DOHH2 (cell line): ENCODE results near the gene EFCAB13.

Experiments
- H3F3A ChIP-seq: fragments of 200-600 bp; sonication (generic), shearing (Covaris generic); 2 replicates; pipeline ENCODE4 v1.6.0; 2016; ENCODE audit warnings: antibody characterized with exemption, mild to moderate bottlenecking; ENCODE audit not compliant: control insufficient read depth, insufficient read depth
- H3K27ac ChIP-seq: fragments of 200-600 bp; sonication (generic); 2 replicates; pipeline ENCODE4 v1.5.1; 2014; ENCODE audit warnings: low read depth, mild to moderate bottlenecking, low read length, moderate library complexity
- H3K27me3 ChIP-seq: fragments of 200-600 bp; sonication (generic); 2 replicates; pipeline ENCODE4 v1.6.1; 2014; ENCODE audit warnings: mild to moderate bottlenecking, low read length, mixed read lengths; ENCODE audit not compliant: control insufficient read depth
- H3K36me3 ChIP-seq: fragments of 200-600 bp; sonication (generic); 2 replicates; pipeline ENCODE4 v1.6.1; 2014; ENCODE audit warnings: mild to moderate bottlenecking, low read length, moderate library complexity, mixed read lengths; ENCODE audit not compliant: control insufficient read depth
- H3K4me1 ChIP-seq: fragments of 200-600 bp; sonication (generic); 2 replicates; pipeline ENCODE4 v1.6.1; 2014; ENCODE audit warnings: mild to moderate bottlenecking, low read length, mixed read lengths; ENCODE audit not compliant: control insufficient read depth
- H3K4me2 ChIP-seq: fragments of 200-600 bp; sonication (generic); 2 replicates; pipeline ENCODE4 v1.6.0; 2014; ENCODE audit warnings: mild to moderate bottlenecking, low read length, moderate library complexity
- H3K4me3 ChIP-seq: fragments of 200-600 bp; sonication (generic); 2 replicates; pipeline ENCODE4 v1.5.1; 2014; ENCODE audit warnings: mild to moderate bottlenecking, low read length, mixed read lengths
- H3K79me2 ChIP-seq: fragments of 200-600 bp; sonication (generic); 2 replicates; pipeline ENCODE4 v1.6.1; 2014; ENCODE audit warnings: mild to moderate bottlenecking, low read length, mixed read lengths; ENCODE audit not compliant: control insufficient read depth
- H3K9me2 ChIP-seq: fragments of 200-600 bp; sonication (generic); replicated peaks from 2 replicates; pipeline ENCODE4 v1.6.1; 2014; ENCODE audit warnings: mild to moderate bottlenecking, low read length, mixed read lengths; ENCODE audit not compliant: control insufficient read depth
- H3K9me3 ChIP-seq: fragments of 200-600 bp; sonication (generic); 2 replicates; pipeline ENCODE4 v1.6.1; 2014; ENCODE audit warnings: antibody characterized with exemption, low read length, mixed read lengths; ENCODE audit not compliant: control insufficient read depth, insufficient read depth
- H4K20me1 ChIP-seq: fragments of 200-600 bp; sonication (generic); 2 replicates; pipeline ENCODE4 v1.6.0; 2014; ENCODE audit warnings: low read depth, mild to moderate bottlenecking, antibody characterized with exemption, low read length, moderate library complexity; ENCODE audit not compliant: control insufficient read depth, insufficient read depth
- CTCF ChIP-seq: fragments of 200-600 bp; sonication (generic); IDR thresholded peaks from one replicate; pipeline ENCODE4 v1.5.1; 2014; ENCODE audit warnings: antibody characterized with exemption, mild to moderate bottlenecking, low read depth, low read length; ENCODE audit not compliant: poor library complexity, severe bottlenecking
- EZH2phosphoT487 ChIP-seq: fragments of 200-600 bp; sonication (generic); IDR thresholded peaks from 2 replicates; pipeline ENCODE4 v1.6.1; 2017; ENCODE audit warnings: borderline replicate concordance, mild to moderate bottlenecking, antibody characterized with exemption, low read length, moderate library complexity, mixed read lengths

Gene EFCAB13

GRCh38 chr17:47330548-47330947 is 6.8 kb downstream of the EFCAB13 start:
- Histone ChIP-seq H3K27me3 (peaks cover 60% of the 10 kb centered on the region), H3K9me3 (no peaks in the 10 kb centered on the region), H3K4me3 (no peak overlapping the region), H3K27ac (no peak overlapping the region), H4K20me1 (no peaks in the 10 kb centered on the region), H3K79me2 (no peaks in the 10 kb centered on the region), H3K4me1 (no peaks in the 10 kb centered on the region), H3F3A (no peaks in the 10 kb centered on the region), H3K9me2 (no peaks in the 10 kb centered on the region), H3K36me3 (no peaks in the 10 kb centered on the region), H3K4me2 (no peak overlapping the region)
- no peak for TF ChIP-seq EZH2phosphoT487
- TF ChIP-seq CTCF, result no peak

GRCh38 chr17:47332287-47332686 is 8.5 kb downstream of the EFCAB13 start:
- peaks cover 58% of the 10 kb centered on the region for H3K27me3 ChIP-seq
- H3K36me3 ChIP-seq, result no peaks in the 10 kb centered on the region
- TF ChIP-seq EZH2phosphoT487 (no peak), CTCF (no peak)
- no peaks in the 10 kb centered on the region for H3K4me1 ChIP-seq
- no peaks in the 10 kb centered on the region for H3K79me2 ChIP-seq
- H3K9me2 ChIP-seq, result no peaks in the 10 kb centered on the region
- H3K9me3 ChIP-seq, result no peaks in the 10 kb centered on the region
- no peaks in the 10 kb centered on the region for H4K20me1 ChIP-seq
- no peak overlapping the region for H3K27ac ChIP-seq
- no peaks in the 10 kb centered on the region for H3F3A ChIP-seq
- H3K4me3 ChIP-seq, result no peak overlapping the region
- no peak overlapping the region for H3K4me2 ChIP-seq

- TF ChIP-seq CTCF, result no peak
- TF ChIP-seq EZH2phosphoT487, result no peak
- Histone ChIP-seq H3K27me3 (peaks cover 48% of the 10 kb centered on the region), H3K4me1 (no peaks in the 10 kb centered on the region), H3K4me2 (no peak overlapping the region), H3K79me2 (no peaks in the 10 kb centered on the region), H4K20me1 (no peaks in the 10 kb centered on the region), H3K4me3 (no peak overlapping the region), H3K9me2 (no peaks in the 10 kb centered on the region), H3K36me3 (no peaks in the 10 kb centered on the region), H3F3A (no peaks in the 10 kb centered on the region), H3K27ac (no peak overlapping the region), H3K9me3 (no peaks in the 10 kb centered on the region)
Measured at GRCh38 chr17:47335101-47335936, 11.6 kb downstream of the EFCAB13 start.
